HG03139 (cell line): ENCODE results near the gene CLTCL1.
"Not testable (repeated sequence)": the region's sequence is repeated elsewhere in the genome, so short reads cannot be mapped to it uniquely, and the experiment has no call there.

Experiments used
- ATAC-seq: cut with Tn5 transposase; IDR thresholded peaks from one replicate; pipeline ENCODE4 v1.9.1; 2021; ENCODE audit not compliant: unreplicated experiment

The CLTCL1 gene

GRCh38 chr22:19220867-19221266 is 70.7 kb downstream of the CLTCL1 start:
- no peak for ATAC-seq

GRCh38 chr22:19218541-19219233 is 72.8 kb downstream of the CLTCL1 start:
- no peak for ATAC-seq

GRCh38 chr22:19216579-19216978 is 74.9 kb downstream of the CLTCL1 start:
- ATAC-seq, result no peak

GRCh38 chr22:19215360-19215759 is 76.2 kb downstream of the CLTCL1 start:
- no peak for ATAC-seq

- no peak for ATAC-seq
Observed at GRCh38 chr22:19214078-19214473, 77.4 kb downstream of the CLTCL1 start.

- ATAC-seq, result no peak
Observed at GRCh38 chr22:19213442-19214077, 78.0 kb downstream of the CLTCL1 start.

GRCh38 chr22:19213001-19213400 is 78.5 kb downstream of the CLTCL1 start:
- ATAC-seq, result no peak

- ATAC-seq, result no peak
Observed at GRCh38 chr22:19212302-19212870, 79.1 kb downstream of the CLTCL1 start.

GRCh38 chr22:19210188-19210587 is 81.3 kb downstream of the CLTCL1 start:
- ATAC-seq, result no peak

- ATAC-seq, result no peak
Observed at GRCh38 chr22:19208287-19208847, 83.2 kb downstream of the CLTCL1 start.

GRCh38 chr22:19207884-19208283 is 83.6 kb downstream of the CLTCL1 start:
- ATAC-seq, result no peak

- no peak for ATAC-seq
Observed at GRCh38 chr22:19207401-19207808, 84.1 kb downstream of the CLTCL1 start.

- no peak for ATAC-seq
Observed at GRCh38 chr22:19206287-19206686, 85.2 kb downstream of the CLTCL1 start.

GRCh38 chr22:19204640-19205039 is 86.9 kb downstream of the CLTCL1 start:
- ATAC-seq, result no peak

GRCh38 chr22:19203834-19204233 is 87.7 kb downstream of the CLTCL1 start:
- no peak for ATAC-seq

- not testable (repeated sequence) for ATAC-seq
Observed at GRCh38 chr22:19202799-19203186, 88.7 kb downstream of the CLTCL1 start.

- ATAC-seq, result no peak
Observed at GRCh38 chr22:19201869-19202798, 89.4 kb downstream of the CLTCL1 start.

- no peak for ATAC-seq
Observed at GRCh38 chr22:19201130-19201868, 90.2 kb downstream of the CLTCL1 start.

- no peak for ATAC-seq
Observed at GRCh38 chr22:19199479-19199878, 92.0 kb downstream of the CLTCL1 start.
